IPS-18a (cell line): ENCODE measurements around the gene IDH3A.
A peak's percentile ranks its signal among the peaks of the same experiment; 100 is the strongest.

Experiments
- H3K27ac ChIP-seq: one replicate; pipeline ENCODE4 v1.5.1; 2013; ENCODE audit warnings: low read length
- H3K27me3 ChIP-seq: one replicate; pipeline ENCODE4 v1.6.1; 2013; ENCODE audit warnings: mild to moderate bottlenecking, low read length; ENCODE audit not compliant: control insufficient read depth, insufficient read depth
- H3K36me3 ChIP-seq: one replicate; pipeline ENCODE4 v1.6.1; 2013; ENCODE audit warnings: low read depth, low read length; ENCODE audit not compliant: control insufficient read depth
- H3K4me1 ChIP-seq: one replicate; pipeline ENCODE4 v1.6.1; 2013; ENCODE audit warnings: low read depth, low read length; ENCODE audit not compliant: control insufficient read depth
- H3K4me3 ChIP-seq: one replicate; pipeline ENCODE4 v1.5.1; 2013; ENCODE audit warnings: low read length
- H3K9ac ChIP-seq: one replicate; pipeline ENCODE4 v1.6.1; 2013; ENCODE audit warnings: mild to moderate bottlenecking, low read length, moderate library complexity
- H3K9me3 ChIP-seq: one replicate; pipeline ENCODE4 v1.6.1; 2013; ENCODE audit warnings: low read depth, low read length; ENCODE audit not compliant: control insufficient read depth

IDH3A gene

DNA sequence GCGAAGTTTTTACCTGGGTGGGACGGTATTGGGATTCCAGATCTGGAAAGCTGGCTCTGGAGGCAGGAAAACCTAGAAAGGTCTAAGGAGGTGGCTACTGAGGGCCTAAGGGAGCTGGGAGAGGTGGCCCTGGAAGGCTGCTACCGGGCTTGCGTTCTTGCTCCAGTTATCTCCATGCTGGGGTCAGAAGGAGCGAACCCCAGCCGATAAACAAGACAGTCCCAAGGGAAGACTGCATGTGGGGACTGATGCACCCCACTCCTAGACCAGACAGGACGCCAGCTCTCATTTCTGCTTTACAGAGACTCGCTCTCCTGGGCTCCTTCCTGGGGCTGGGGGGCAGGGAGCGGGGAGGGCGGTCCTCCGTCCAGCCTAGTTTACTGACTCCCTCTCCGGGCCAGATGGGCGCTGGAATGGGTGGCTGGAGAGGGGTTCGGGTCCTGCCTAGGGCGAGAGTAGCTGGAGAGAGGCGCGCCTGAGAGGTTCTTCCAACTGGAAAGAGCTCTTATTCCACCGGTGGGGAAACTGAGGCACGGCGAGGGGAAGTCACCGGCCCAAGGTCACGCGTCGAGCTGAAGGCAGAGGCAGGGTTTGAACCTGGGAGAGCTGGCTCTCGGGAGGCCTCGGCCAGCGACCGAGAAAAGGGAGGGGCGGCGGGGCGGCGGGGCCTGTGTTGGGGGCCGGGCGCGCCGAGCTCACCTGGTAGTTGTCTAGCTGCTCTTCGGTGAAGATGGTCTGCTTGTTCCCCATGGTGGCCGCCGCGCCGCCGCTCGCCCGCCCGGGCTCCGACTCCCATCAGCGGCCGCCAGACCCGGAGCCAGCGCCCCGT is 18.5 kb upstream of the IDH3A start:
- H3K4me3 ChIP-seq, result peak overlapping the region; percentile 48
- no peaks in the 10 kb centered on the region for H3K9me3 ChIP-seq
- H3K27ac ChIP-seq, result no peak overlapping the region
- no peaks in the 10 kb centered on the region for H3K4me1 ChIP-seq
- H3K9ac ChIP-seq, result no peak overlapping the region
- no peaks in the 10 kb centered on the region for H3K36me3 ChIP-seq
- no peaks in the 10 kb centered on the region for H3K27me3 ChIP-seq

- Histone ChIP-seq H3K4me3 (peak within 1 kb of the TSS; percentile 69), H3K27me3 (no peaks in the 10 kb centered on the region), H3K27ac (no peak within 1 kb of the TSS), H3K4me1 (no peaks in the 10 kb centered on the region), H3K9me3 (no peaks in the 10 kb centered on the region), H3K9ac (peak within 1 kb of the TSS; percentile 58), H3K36me3 (no peaks in the 10 kb centered on the region)
Observed at GRCh38 chr15:78131295-78132061, 17.7 kb upstream of the IDH3A start, which contains the start of gene CIB2. Gene CIB2 (minus strand): TSS chr15:78131445. CDS start chr15:78131215, 230 bp downstream.

- Histone ChIP-seq H3K27me3 (no peaks in the 10 kb centered on the region), H3K9me3 (no peaks in the 10 kb centered on the region), H3K4me3 (no peak overlapping the region), H3K9ac (no peak overlapping the region), H3K4me1 (no peaks in the 10 kb centered on the region), H3K36me3 (no peaks in the 10 kb centered on the region), H3K27ac (no peak overlapping the region)
Observed at GRCh38 chr15:78133801-78134200, 15.4 kb upstream of the IDH3A start.

DNA sequence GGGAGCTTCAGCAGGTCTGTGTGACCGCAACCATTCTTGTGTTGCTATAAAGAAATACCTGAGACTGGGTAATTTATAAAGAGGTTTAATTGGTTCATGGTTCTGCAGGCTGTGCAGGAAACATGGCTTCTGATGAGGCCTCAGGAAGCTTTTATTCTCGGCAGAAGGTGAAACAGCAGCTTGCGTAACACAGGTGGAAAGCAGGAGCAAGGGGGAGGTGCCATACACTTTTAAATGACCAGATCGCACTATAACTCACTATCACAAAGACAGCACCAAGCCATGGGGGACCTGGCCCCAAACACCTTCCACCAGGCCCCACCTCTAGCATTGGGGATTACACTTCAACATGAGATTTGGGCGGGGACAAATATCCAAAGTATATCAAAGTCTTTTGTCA is 9.6 kb upstream of the IDH3A start:
- Histone ChIP-seq H3K4me3 (no peak overlapping the region), H3K9ac (no peak overlapping the region), H3K9me3 (no peaks in the 10 kb centered on the region), H3K36me3 (no peaks in the 10 kb centered on the region), H3K27ac (no peak overlapping the region), H3K27me3 (no peaks in the 10 kb centered on the region), H3K4me1 (no peaks in the 10 kb centered on the region)

DNA sequence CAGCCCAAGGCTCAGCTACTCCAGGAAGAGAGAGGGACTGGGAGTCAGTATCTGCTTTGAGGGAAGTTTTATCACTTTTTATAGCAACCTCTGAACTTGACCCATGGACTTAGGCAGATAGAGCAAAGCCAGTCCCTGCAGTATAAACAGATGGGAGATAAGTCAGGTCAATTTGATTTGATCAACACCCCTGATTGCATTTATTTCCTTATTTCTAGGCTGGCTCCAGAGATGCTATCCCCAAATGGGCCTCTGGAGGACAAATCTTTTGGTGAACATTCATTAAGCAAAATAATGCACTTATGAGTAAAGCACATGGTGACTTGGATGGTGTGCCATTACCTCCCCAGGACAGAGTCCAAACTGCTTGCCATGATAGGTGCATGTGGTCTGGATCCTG is 8.9 kb upstream of the IDH3A start:
- no peaks in the 10 kb centered on the region for H3K4me1 ChIP-seq
- no peak overlapping the region for H3K4me3 ChIP-seq
- H3K9me3 ChIP-seq, result no peaks in the 10 kb centered on the region
- H3K9ac ChIP-seq, result no peak overlapping the region
- no peaks in the 10 kb centered on the region for H3K27me3 ChIP-seq
- H3K27ac ChIP-seq, result no peak overlapping the region
- H3K36me3 ChIP-seq, result no peaks in the 10 kb centered on the region

GRCh38 chr15:78142332-78142731 is 6.8 kb upstream of the IDH3A start:
- Histone ChIP-seq H3K27me3 (no peaks in the 10 kb centered on the region), H3K27ac (no peak overlapping the region), H3K9me3 (no peaks in the 10 kb centered on the region), H3K4me1 (no peaks in the 10 kb centered on the region), H3K36me3 (no peaks in the 10 kb centered on the region), H3K4me3 (no peak overlapping the region), H3K9ac (no peak overlapping the region)

DNA sequence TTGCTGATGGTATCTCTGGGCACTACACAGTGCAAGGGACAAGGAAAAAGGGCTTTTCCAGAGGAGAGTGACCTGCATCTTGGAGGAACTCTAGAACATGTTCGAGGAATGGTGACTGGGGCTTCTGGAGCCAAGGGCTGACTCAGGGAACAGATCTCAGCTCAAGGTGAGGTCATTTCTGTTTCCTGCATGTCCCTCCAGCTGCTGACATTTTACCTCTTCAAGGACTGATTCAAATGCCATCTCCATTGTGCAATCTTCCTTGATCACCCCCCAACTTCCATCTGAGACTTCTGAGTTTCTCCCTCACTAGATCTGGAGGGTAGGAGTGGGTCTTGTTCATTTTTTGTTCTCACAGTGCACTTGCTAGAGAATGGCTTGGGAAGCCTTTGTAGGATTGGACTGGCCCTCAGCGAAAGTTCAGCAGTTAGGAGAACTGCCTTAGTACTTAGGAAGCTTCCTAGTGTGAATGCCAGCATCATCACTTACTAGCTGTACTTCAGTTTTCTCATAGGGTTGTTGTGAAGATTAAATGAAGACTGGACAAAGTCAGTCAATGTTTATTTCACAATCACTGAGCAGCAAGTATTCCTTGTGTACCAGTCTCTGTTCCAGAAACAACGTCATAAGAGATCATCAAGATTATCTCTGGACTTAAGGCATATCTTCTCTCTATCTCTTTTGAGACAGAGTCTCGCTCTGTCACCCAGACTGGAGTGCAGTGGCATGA is 2.6 kb upstream of the IDH3A start:
- no peaks in the 10 kb centered on the region for H3K36me3 ChIP-seq
- H3K27me3 ChIP-seq, result peaks cover 13% of the 10 kb centered on the region
- H3K4me1 ChIP-seq, result peaks cover 10% of the 10 kb centered on the region
- H3K27ac ChIP-seq, result no peak overlapping the region
- H3K4me3 ChIP-seq, result no peak overlapping the region
- H3K9ac ChIP-seq, result no peak overlapping the region
- no peaks in the 10 kb centered on the region for H3K9me3 ChIP-seq

DNA sequence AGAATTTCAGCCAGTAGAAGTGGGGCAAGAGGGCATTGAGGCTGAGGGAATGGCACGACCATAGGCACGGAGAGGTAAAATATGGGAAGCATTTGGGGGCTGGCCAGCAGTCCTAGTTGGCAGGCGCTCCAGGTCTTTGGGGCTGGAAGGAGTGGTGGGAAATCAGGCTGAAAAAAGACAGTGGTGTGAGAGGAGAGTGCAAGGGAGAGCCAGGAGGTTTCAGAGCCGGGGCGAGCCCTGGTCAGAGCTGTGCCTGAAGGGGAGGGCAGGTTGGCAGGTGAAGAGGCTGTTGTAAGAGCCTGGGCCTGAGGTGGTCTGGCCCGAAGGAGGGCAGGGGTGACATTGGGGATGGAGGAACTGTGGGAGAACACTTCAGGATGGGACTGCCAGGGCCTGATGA is 1.6 kb upstream of the IDH3A start:
- no peaks in the 10 kb centered on the region for H3K36me3 ChIP-seq
- no peak overlapping the region for H3K4me3 ChIP-seq
- peaks cover 10% of the 10 kb centered on the region for H3K4me1 ChIP-seq
- no peaks in the 10 kb centered on the region for H3K9me3 ChIP-seq
- no peak overlapping the region for H3K27ac ChIP-seq
- peaks cover 13% of the 10 kb centered on the region for H3K27me3 ChIP-seq
- no peak overlapping the region for H3K9ac ChIP-seq

GRCh38 chr15:78148392-78149067 is 632 bp upstream of the IDH3A start:
- H3K9ac ChIP-seq, result peak overlapping the region; percentile 67
- peaks cover 13% of the 10 kb centered on the region for H3K27me3 ChIP-seq
- peaks cover 10% of the 10 kb centered on the region for H3K4me1 ChIP-seq
- peak overlapping the region; percentile 89 for H3K4me3 ChIP-seq
- H3K36me3 ChIP-seq, result no peaks in the 10 kb centered on the region
- H3K27ac ChIP-seq, result no peak overlapping the region
- no peaks in the 10 kb centered on the region for H3K9me3 ChIP-seq

DNA sequence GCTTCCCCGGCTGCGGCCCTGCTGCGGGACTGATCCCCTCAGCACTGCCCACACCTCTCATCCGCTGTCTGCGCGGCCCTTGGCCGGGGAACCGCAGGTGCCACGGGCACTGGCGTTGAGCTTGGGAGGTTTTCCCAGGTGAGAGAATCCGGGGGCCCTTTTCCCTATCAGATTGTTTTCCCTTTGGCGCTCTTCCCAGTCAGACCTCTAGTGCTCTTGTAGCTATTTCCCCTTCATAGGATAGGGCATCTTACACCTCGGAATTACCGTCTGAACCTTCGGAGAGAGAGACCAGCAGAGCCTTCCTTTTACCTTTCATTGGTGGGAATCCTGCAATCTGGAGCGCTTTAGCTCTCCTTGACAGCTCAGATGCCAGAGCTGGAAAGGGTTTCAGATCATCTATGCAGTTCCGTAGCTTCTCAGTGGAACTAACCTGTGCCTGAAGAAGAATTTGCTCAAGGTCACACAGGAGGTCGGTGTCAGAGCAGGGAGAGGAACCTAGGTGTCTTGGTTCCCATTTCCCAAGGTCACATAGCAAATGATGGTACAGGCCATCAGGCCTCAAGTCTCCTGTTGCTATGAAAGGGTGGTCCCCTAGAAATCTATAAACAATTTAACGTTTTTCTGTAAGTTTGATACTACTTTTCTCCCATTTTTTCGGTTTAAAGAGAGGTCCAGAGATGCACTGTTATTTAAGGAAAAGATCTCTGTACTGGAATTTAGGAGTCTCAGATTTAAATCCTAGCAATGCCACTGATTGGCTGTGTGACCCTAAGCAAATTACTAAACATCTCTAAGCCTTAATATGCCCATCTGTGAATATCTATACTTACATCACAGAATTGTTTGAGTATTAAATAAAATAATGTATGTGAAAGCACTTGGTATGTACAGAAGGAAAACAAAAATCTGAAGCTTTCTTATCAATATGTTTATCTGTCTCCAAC is 916 bp downstream of the IDH3A start:
- no peaks in the 10 kb centered on the region for H3K9me3 ChIP-seq
- H3K4me1 ChIP-seq, result peaks cover 10% of the 10 kb centered on the region
- peak overlapping the region; percentile 61 for H3K9ac ChIP-seq
- H3K36me3 ChIP-seq, result no peaks in the 10 kb centered on the region
- no peak overlapping the region for H3K27ac ChIP-seq
- peaks cover 13% of the 10 kb centered on the region for H3K27me3 ChIP-seq
- peak overlapping the region; percentile 89 for H3K4me3 ChIP-seq
